ENCODE measurements around the gene EYA2. TPM values are rescaled to one million over a fixed set of nuclear protein-coding genes. Genes with fewer than 3 reads are reported as not detected.

The EYA2 gene
- total and polyA plus RNA-seq, 2 donors (not counting 1 experiment from before 2014, with no cell fraction given): 1.1 to 2.8 TPM

- H4K20me1 ChIP-seq (ENCODE audit: control insufficient read depth, insufficient read depth, low read length, poor library complexity, severe bottlenecking): no peaks in the 10 kb centered on the region
- H3K4me3 ChIP-seq (ENCODE audit: control extremely low read depth in 1 of 5, extremely low read depth in 1 of 5, insufficient read depth in 1 of 5, low read depth in 2 of 5, low read length in 4 of 5): no peak overlapping the region
- H2AFZ ChIP-seq (ENCODE audit: insufficient read depth, low read depth, low read length, poor library complexity, severe bottlenecking): no peak overlapping the region
- peaks cover 0 to 5% (median 0%) of the 10 kb centered on the region in 4 experiments for H3K27me3 ChIP-seq (replicated peaks in 1 of 4; ENCODE audit: control extremely low read depth in 1 of 4, control insufficient read depth in 3 of 4, insufficient read depth in 4 of 4, low read length in 3 of 4)
- no peak overlapping the region for H3K9ac ChIP-seq (ENCODE audit: low read length)
- DNase-seq (no peak), ATAC-seq (ENCODE audit: low read depth) (no peak)
- Mint-ChIP-seq H3K4me3 (no peak overlapping the region), H3K9me3 (ENCODE audit: insufficient read depth) (no peaks in the 10 kb centered on the region), H3K27ac (no peak overlapping the region), H3K27me3 (peaks cover 25% of the 10 kb centered on the region), H3K4me1 (no peaks in the 10 kb centered on the region)
- no peaks in the 10 kb centered on the region for H3K4me1 ChIP-seq (ENCODE audit: control insufficient read depth in 2 of 2, insufficient read depth in 2 of 2, low read length in 2 of 2)
- no peaks in the 10 kb centered on the region for H3K79me2 ChIP-seq (ENCODE audit: control insufficient read depth, insufficient read depth, low read length)
- H3K4me2 ChIP-seq (replicated peaks; ENCODE audit: low read depth, low read length, poor library complexity, severe bottlenecking): no peak overlapping the region
- ChIA-PET POLR2A (no interaction called here), CTCF (no interaction called here)
- TF ChIP-seq EZH2 (IDR thresholded peaks at IDR 0.05; ENCODE audit: borderline replicate concordance, insufficient read depth, low read depth, low read length, poor library complexity, severe bottlenecking): no peak
- TF ChIP-seq, protein P1, sequence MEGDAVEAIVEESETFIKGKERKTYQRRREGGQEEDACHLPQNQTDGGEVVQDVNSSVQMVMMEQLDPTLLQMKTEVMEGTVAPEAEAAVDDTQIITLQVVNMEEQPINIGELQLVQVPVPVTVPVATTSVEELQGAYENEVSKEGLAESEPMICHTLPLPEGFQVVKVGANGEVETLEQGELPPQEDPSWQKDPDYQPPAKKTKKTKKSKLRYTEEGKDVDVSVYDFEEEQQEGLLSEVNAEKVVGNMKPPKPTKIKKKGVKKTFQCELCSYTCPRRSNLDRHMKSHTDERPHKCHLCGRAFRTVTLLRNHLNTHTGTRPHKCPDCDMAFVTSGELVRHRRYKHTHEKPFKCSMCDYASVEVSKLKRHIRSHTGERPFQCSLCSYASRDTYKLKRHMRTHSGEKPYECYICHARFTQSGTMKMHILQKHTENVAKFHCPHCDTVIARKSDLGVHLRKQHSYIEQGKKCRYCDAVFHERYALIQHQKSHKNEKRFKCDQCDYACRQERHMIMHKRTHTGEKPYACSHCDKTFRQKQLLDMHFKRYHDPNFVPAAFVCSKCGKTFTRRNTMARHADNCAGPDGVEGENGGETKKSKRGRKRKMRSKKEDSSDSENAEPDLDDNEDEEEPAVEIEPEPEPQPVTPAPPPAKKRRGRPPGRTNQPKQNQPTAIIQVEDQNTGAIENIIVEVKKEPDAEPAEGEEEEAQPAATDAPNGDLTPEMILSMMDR (IDR thresholded peaks at IDR 0.05): no peak
- H3K36me3 ChIP-seq (replicated peaks in 1 of 2; ENCODE audit: control extremely low read depth in 1 of 2, control insufficient read depth in 1 of 2, extremely low read depth in 1 of 2, insufficient read depth in 2 of 2, low read length in 1 of 2): no peaks in the 10 kb centered on the region
- no peak overlapping the region for H3K27ac ChIP-seq (ENCODE audit: low read length in 2 of 2)
- peaks cover 0 to under 1% (median 0%) of the 10 kb centered on the region in 3 donors for H3K9me3 ChIP-seq (ENCODE audit: control extremely low read depth in 1 of 3, control insufficient read depth in 2 of 3, insufficient read depth in 1 of 3, low read length in 2 of 3)
- intact Hi-C loops (cut with micrococcal nuclease): no loop called here
These were observed 139.0 kb downstream of the EYA2 start for GRCh38 chr20:47033665-47034064.

DNA sequence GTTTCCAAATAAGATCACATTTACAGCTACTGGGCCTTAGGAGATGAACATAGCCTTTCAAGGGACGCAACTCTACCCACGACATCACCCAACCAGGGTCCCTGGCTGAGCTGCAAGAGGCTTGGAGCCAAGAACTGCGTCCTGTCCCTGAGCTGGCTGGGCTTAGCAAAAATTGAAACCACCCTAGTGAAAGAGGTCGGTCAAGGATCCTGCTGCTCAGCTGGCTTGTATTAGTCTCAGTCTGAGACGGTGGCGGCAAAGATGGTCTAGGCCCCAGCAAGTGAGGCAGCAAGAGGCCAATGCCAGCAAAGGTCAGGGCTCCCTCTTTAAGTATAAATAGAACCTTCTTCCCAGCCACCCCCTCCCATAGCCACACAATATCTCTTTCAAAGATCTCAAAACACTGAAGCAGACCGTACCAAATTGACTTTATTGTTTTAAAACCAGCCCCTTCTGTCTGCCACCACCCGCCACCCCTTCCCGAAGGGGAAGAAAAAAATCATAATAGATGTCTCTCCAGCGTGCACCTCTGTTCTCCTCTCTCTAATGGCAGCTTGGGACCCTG lies 140.5 kb downstream of the EYA2 start:
- Histone ChIP-seq H3K4me2 (replicated peaks; ENCODE audit: low read depth, low read length, poor library complexity, severe bottlenecking) (no peak overlapping the region), H3K9me3 (ENCODE audit: control extremely low read depth in 1 of 3, control insufficient read depth in 2 of 3, insufficient read depth in 1 of 3, low read length in 2 of 3) (no peaks in the 10 kb centered on the region), H2AFZ (ENCODE audit: insufficient read depth, low read depth, low read length, poor library complexity, severe bottlenecking) (no peak overlapping the region), H3K79me2 (ENCODE audit: control insufficient read depth, insufficient read depth, low read length) (no peaks in the 10 kb centered on the region), H3K4me1 (ENCODE audit: control insufficient read depth in 2 of 2, insufficient read depth in 2 of 2, low read length in 2 of 2) (no peaks in the 10 kb centered on the region), H3K36me3 (replicated peaks in 1 of 2; ENCODE audit: control extremely low read depth in 1 of 2, control insufficient read depth in 1 of 2, extremely low read depth in 1 of 2, insufficient read depth in 2 of 2, low read length in 1 of 2) (no peaks in the 10 kb centered on the region), H4K20me1 (ENCODE audit: control insufficient read depth, insufficient read depth, low read length, poor library complexity, severe bottlenecking) (no peaks in the 10 kb centered on the region), H3K27ac (ENCODE audit: low read length in 2 of 2) (no peak overlapping the region), H3K9ac (ENCODE audit: low read length) (no peak overlapping the region), H3K27me3 (replicated peaks in 1 of 4; ENCODE audit: control extremely low read depth in 1 of 4, control insufficient read depth in 3 of 4, insufficient read depth in 4 of 4, low read length in 3 of 4) (peaks cover 0 to 5% (median 0%) of the 10 kb centered on the region in 4 experiments), H3K4me3 (ENCODE audit: control extremely low read depth in 1 of 5, extremely low read depth in 1 of 5, insufficient read depth in 1 of 5, low read depth in 2 of 5, low read length in 4 of 5) (no peak overlapping the region)
- no peak overlapping the region for H3K4me3 Mint-ChIP-seq
- ChIA-PET CTCF (no interaction called here), POLR2A (no interaction called here)
- no peak for DNase-seq
- H3K27me3 Mint-ChIP-seq: peaks cover 29% of the 10 kb centered on the region
- no peaks in the 10 kb centered on the region for H3K4me1 Mint-ChIP-seq
- no peak overlapping the region for H3K27ac Mint-ChIP-seq
- WGBS (ENCODE audit: insufficient coverage): 96% methylated on average over 6 of the region's 10 CpGs
- ATAC-seq (ENCODE audit: low read depth): no peak
- H3K9me3 Mint-ChIP-seq (ENCODE audit: insufficient read depth): no peaks in the 10 kb centered on the region
- TF ChIP-seq EZH2 (IDR thresholded peaks at IDR 0.05; ENCODE audit: borderline replicate concordance, insufficient read depth, low read depth, low read length, poor library complexity, severe bottlenecking): no peak
- TF ChIP-seq, protein P1 (IDR thresholded peaks at IDR 0.05): no peak
- intact Hi-C loops (cut with micrococcal nuclease): no loop called here

Measured in B cell (primary cell).